GM12892 (cell line): Measurements from ENCODE around the gene SH3BP5.

ENCODE experiments used
- POLR2A ChIP-seq: IDR thresholded peaks from 2 replicates; pipeline ENCODE4 v1.6.1; 2011; ENCODE audit warnings: low read depth, low read length, control low read depth
- POLR2AphosphoS5 ChIP-seq: IDR thresholded peaks from 2 replicates; pipeline ENCODE4 v1.6.1; 2011; ENCODE audit warnings: low read depth, low read length, control low read depth

DNA sequence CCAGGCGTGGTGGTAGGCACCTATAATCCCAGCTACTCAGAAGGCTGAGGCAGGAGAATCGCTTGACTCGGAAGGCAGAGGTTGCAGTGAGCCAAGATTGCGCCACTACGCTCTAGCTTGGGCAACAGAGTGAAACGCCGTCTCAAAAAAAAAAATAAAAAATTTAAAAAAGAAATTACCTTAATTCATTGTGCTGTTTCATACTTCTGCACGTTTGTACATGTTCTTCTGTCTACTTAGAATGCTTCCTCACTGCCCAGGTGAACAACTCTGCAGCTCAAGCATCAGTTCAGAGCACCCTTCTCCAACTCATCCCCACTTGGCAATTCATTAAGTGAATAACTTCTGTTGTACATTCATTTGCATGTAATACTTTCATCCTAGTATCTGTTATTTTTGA lies 112.3 kb downstream of the SH3BP5 start:
- TF ChIP-seq POLR2AphosphoS5, result no peak
- TF ChIP-seq POLR2A, result no peak
